SJCRH30 (cell line): ENCODE results near the gene NSD2. TPM values are rescaled to one million over a fixed set of nuclear protein-coding genes. Genes with fewer than 3 reads are reported as not detected.
"Not testable (repeated sequence)": the region's sequence is repeated elsewhere in the genome, so short reads cannot be mapped to it uniquely, and the experiment has no call there.

Experiments used
- DNase-seq, 2 experiments: peaks; one replicate each; pipeline ENCODE4 v3.0.0-alpha.2; 2015 to 2020
- H3K27ac ChIP-seq: fragments of 250-450 bp; sonication (Bioruptor Pico); 2 replicates; pipeline ENCODE4 v1.5.1; 2020; ENCODE audit warnings: mild to moderate bottlenecking, moderate library complexity
- H3K27me3 ChIP-seq: fragments of 250-450 bp; sonication (Bioruptor Pico); 2 replicates; pipeline ENCODE4 v1.5.1; 2020; ENCODE audit warnings: mild to moderate bottlenecking, moderate library complexity
- H3K36me3 ChIP-seq: fragments of 250-450 bp; sonication (Bioruptor Pico); 2 replicates; pipeline ENCODE4 v1.5.1; 2020; ENCODE audit warnings: mild to moderate bottlenecking, moderate library complexity
- H3K4me1 ChIP-seq: fragments of 250-450 bp; sonication (Bioruptor Pico); 2 replicates; pipeline ENCODE4 v1.5.1; 2020; ENCODE audit warnings: mild to moderate bottlenecking, moderate library complexity
- H3K4me3 ChIP-seq: fragments of 250-450 bp; sonication (Bioruptor Pico); 2 replicates; pipeline ENCODE4 v1.5.1; 2020; ENCODE audit warnings: mild to moderate bottlenecking, moderate library complexity
- H3K9me3 ChIP-seq: fragments of 250-450 bp; sonication (Bioruptor Pico); replicated peaks from 2 replicates; pipeline ENCODE4 v1.5.1; 2020; ENCODE audit warnings: mild to moderate bottlenecking, moderate library complexity
- total RNA-seq: library from RNA; depleted of rRNA; stranded (reverse); fragments of >200 nt; shearing (Covaris generic); gene quantifications from 2 replicates; pipeline ENCODE4 v1.2.3, GENCODE V29; 2014

Gene NSD2
- total RNA-seq, 1 experiment from 2014 or later: 138 TPM

DNA sequence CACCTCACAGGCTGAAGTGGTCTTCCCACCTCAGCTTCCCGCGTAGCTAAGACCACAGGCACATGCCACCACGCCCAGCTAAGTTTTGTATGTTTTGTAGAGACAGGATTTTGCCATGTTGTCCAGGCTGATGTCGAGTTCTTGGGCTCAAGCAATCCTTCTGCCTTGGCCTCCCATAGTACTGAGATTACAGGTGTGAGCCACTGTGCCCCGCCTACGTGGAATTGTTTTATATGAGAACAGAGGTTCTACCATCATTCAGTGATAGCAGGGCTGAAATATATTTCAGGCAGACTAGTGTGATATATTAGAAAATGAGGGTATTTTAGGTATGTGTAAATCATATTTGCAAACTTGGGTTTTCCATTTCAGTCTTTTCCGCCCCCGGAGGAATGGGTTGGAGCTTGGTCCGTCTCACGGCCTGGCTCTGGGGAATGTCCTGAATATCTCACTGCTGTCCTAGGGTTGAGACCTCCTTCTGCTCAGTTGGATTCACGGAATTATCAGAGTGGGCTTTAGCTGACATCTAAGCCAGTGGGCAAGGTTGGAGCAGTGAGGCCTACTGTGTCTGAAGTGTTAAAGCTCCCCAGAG is 19.9 kb downstream of the NSD2 start:
- Histone ChIP-seq H3K27me3 (no peaks in the 10 kb centered on the region), H3K4me1 (no peaks in the 10 kb centered on the region), H3K9me3 (no peaks in the 10 kb centered on the region), H3K36me3 (peaks cover 15% of the 10 kb centered on the region), H3K4me3 (no peak overlapping the region), H3K27ac (no peak overlapping the region)
- no peak for DNase-seq

DNA sequence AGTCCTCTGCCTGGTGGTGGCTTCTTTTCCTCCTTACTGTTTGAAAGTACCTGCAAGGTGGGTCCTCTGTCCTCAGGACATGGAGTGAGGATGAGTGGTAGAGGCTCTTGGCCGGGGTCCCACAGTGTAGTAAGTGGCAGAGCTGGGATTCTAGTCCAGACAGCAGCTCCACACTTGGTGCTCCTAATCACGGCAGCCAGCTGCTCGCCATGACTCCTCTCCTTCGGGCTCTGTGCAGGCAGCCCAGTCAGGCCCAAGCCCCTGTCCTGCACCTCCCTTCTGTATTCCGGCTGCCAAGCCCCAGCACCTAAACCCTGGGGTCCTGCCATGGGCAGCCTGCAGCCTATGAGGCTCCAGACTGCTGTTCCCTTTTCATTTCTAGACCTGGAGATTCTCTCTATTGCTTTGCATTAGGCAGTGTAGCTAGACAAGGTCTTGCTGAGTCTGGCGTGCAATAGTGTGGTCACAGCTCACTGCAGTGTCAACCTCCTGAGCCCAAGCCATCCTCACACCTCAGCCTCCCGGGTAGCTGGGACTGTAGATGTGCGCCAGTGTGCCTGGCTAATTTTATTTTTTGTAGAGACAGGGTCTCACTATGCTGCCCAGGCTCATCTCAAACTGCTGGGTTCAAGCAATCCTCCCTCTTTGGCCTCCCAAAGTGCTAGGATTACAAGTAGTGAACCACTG is 24.9 kb downstream of the NSD2 start:
- Histone ChIP-seq H3K27ac (no peak overlapping the region), H3K4me3 (no peak overlapping the region), H3K9me3 (no peaks in the 10 kb centered on the region), H3K4me1 (no peaks in the 10 kb centered on the region), H3K27me3 (no peaks in the 10 kb centered on the region), H3K36me3 (peaks cover 18% of the 10 kb centered on the region)
- no peak for DNase-seq

DNA sequence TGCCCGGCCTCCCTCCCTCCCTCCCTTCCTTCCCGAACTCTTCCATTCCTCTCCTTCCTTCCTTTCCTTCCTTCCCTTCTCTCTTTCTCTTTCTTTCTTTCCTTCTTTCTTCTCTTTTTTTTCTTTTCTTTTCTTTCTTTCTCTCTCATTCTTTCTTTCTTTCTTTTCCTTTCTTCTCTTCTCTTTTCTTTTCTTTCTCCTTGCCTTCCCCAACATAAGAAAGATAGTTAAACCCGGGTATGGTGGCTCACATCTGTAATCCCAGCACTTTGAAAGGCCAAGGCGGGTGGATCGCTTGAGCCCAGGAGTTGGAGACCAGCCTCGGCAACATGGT is 25.4 kb downstream of the NSD2 start:
- Histone ChIP-seq H3K27me3 (no peaks in the 10 kb centered on the region), H3K9me3 (no peaks in the 10 kb centered on the region), H3K27ac (no peak overlapping the region), H3K4me1 (no peaks in the 10 kb centered on the region), H3K4me3 (no peak overlapping the region), H3K36me3 (peaks cover 23% of the 10 kb centered on the region)
- no peak for DNase-seq

DNA sequence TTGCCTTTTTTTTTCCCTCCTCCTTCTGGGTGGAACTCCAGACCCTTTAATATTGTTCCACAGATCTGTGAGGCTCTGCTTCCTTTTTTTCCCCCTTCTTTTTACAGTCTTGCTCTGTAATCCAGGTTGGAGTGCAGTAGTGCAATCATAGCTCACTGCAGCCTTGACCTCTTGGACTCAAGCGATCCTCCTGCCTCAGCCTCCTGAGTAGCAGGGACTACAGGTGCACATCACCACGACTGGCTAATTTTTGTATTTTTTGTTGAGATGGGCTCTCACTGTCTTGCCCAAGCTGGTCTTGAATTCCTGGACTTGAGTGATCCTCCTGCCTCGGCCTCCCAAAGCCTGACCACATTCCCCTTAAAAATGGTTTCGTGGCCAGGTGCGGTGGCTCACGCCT is 26.8 kb downstream of the NSD2 start:
- Histone ChIP-seq H3K4me3 (no peak overlapping the region), H3K27me3 (no peaks in the 10 kb centered on the region), H3K4me1 (no peaks in the 10 kb centered on the region), H3K36me3 (peaks cover 29% of the 10 kb centered on the region), H3K9me3 (no peaks in the 10 kb centered on the region), H3K27ac (no peak overlapping the region)
- DNase-seq: no peak

DNA sequence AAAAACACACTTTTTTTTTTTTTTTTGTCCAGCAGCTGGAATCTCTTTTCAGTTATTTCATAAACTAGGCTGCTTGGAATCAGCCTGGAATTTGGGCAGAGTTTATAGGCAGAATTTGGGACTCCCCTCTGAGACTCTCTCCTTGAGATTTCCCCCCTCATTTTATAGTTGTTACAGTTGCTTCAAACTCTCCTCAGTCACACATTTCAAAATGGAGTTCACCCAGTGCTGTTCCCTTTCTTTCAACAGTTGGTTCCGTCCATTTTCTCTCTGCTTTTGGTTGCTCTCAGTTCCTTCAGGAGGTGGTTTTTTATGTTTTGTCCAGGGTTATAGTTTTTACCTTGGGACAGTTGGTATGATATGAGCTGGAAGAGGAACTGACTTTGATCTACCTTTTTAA is 27.5 kb downstream of the NSD2 start:
- no peak overlapping the region for H3K27ac ChIP-seq
- H3K4me1 ChIP-seq: no peaks in the 10 kb centered on the region

DNA sequence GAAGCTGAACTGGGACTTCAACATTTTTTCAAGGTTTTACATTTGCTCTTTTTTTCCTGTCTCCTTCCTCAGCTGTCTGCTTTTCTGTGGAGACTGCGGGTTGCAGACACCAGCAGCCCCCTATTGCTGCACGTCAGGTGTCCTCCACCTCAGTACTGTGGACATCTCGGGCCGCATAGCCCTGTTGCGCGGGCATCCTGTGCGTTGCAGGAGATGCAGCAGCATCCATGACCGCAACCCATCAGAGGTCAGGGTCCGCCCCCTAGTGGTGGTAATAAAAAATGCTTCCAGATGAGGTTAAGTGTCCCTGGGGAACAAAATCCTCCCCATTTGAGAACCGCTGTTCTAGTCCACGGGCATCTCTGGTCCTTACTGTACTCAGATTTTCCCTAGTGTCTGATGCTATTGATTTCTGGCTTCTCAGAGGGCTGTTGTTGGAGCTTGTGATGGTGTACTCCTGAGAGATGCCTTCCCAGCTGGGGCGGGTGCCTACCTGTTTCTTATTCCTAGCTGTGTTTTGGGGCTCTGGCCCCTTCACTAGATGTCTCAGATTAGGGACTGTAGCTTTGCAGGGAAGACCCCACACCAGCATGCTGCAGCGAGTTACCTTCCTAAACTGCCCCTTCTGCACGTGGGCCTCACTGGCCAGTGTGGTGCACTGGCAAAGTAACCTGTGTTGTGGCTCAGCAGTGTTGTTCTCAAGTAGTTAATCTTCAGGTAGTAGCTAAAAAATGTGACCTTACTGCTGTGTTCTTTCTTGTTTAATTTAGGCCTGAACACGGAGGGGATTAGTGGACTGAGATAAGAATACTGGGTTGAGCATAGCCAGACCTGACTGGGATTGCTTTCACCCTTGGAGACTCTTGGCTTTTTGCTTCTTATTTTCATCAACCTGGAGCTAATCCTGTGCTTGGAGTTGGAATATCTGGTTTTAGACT is 28.2 kb downstream of the NSD2 start:
- Histone ChIP-seq H3K9me3 (no peaks in the 10 kb centered on the region), H3K4me3 (no peak overlapping the region), H3K27me3 (no peaks in the 10 kb centered on the region), H3K36me3 (peaks cover 34% of the 10 kb centered on the region), H3K27ac (no peak overlapping the region), H3K4me1 (0 out of 2 replicates have a peak, but pooled peaks cover 4% of the 10 kb centered on the region)
- peak; percentile 64 to 88 for DNase-seq

More for the DNA sequence above, 27.5 kb downstream of the NSD2 start:
- DNase-seq: no peak
- peaks cover 30% of the 10 kb centered on the region for H3K36me3 ChIP-seq
- H3K9me3 ChIP-seq: no peaks in the 10 kb centered on the region
- H3K27me3 ChIP-seq: no peaks in the 10 kb centered on the region
- H3K4me3 ChIP-seq: no peak overlapping the region

DNA sequence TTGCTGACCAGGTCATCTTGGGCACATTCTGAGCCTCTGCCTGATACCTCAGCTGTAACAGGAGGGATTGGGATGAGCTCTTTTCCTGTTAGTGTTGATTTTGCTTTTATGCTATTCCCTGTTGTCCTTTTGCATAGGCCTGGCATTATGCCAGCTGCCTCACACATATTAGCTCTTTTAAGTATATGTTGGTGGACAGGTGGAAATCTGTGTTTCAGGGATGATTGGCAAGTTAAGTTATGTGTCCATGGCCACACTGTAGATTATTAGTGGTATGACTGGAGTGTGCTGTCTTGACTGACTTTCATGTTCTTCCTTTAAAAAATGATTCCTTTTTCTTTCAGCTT is 28.9 kb downstream of the NSD2 start:
- Histone ChIP-seq H3K4me3 (no peak overlapping the region), H3K27ac (no peak overlapping the region), H3K36me3 (peaks cover 35% of the 10 kb centered on the region), H3K27me3 (no peaks in the 10 kb centered on the region), H3K4me1 (0 out of 2 replicates have a peak, but pooled peaks cover 4% of the 10 kb centered on the region), H3K9me3 (no peaks in the 10 kb centered on the region)
- peak in 1 of 2 experiments; percentile 13 for DNase-seq

DNA sequence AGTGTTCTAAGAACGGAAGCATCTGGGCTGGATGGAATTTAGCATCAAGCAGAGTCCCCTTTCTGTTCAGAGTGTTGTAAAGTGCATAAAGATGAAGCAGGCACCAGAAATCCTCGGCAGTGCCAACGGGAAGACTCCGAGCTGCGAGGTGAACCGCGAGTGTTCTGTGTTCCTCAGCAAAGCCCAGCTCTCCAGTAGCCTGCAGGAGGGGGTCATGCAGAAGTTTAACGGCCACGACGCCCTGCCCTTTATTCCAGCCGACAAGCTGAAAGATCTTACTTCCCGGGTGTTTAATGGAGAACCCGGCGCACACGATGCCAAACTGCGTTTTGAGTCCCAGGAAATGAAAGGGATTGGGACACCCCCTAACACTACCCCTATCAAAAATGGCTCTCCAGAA is 29.4 kb downstream of the NSD2 start:
- DNase-seq: no peak
- Histone ChIP-seq H3K4me3 (no peak overlapping the region), H3K36me3 (peaks cover 37% of the 10 kb centered on the region), H3K4me1 (0 out of 2 replicates have a peak, but pooled peaks cover 4% of the 10 kb centered on the region), H3K27me3 (no peaks in the 10 kb centered on the region), H3K27ac (no peak overlapping the region), H3K9me3 (no peaks in the 10 kb centered on the region)

DNA sequence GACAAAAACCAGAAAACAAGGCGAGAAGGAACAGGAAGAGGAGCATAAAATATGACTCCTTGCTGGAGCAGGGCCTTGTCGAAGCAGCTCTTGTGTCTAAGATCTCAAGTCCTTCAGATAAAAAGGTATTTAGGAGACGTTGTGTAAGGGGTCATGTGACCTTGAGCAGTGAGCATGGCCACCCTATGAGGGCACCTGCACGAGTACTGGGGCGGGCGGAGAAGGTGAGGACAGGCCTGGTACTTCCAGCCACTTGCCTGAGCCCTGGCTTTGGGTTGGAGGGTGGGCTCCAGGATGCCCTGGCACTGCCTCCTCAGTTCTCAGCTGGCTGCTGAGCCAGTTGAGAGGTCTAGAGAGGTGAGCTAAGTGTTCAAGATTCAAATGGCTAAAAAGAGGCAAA is 29.9 kb downstream of the NSD2 start:
- Histone ChIP-seq H3K9me3 (no peaks in the 10 kb centered on the region), H3K36me3 (peaks cover 37% of the 10 kb centered on the region), H3K4me3 (no peak overlapping the region), H3K27ac (no peak overlapping the region), H3K27me3 (no peaks in the 10 kb centered on the region), H3K4me1 (0 out of 2 replicates have a peak, but pooled peaks cover 4% of the 10 kb centered on the region)
- no peak for DNase-seq

DNA sequence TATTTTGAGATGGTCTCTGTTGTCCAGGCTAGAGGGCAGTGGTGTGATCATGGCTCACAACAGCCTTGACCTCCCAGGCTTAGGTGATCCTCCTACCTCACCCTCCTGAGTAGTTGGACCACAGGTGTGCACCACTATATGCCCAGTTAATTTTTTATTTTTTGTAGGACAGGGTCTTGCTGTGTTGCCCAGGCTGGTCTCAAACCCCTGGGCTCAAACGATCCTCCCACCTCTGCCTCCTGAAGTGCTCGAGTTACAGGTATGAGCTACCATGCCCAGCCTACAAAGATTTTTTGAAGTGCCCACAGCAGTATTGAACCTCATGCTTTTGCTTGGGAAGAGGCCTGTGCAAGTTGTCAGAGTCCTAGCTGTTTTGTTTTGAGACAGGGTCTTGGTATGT is 31.1 kb downstream of the NSD2 start:
- Histone ChIP-seq H3K4me3 (no peak overlapping the region), H3K9me3 (no peaks in the 10 kb centered on the region), H3K4me1 (0 out of 2 replicates have a peak, but pooled peaks cover 4% of the 10 kb centered on the region), H3K36me3 (peaks cover 43% of the 10 kb centered on the region), H3K27me3 (no peaks in the 10 kb centered on the region), H3K27ac (no peak overlapping the region)
- no peak for DNase-seq

DNA sequence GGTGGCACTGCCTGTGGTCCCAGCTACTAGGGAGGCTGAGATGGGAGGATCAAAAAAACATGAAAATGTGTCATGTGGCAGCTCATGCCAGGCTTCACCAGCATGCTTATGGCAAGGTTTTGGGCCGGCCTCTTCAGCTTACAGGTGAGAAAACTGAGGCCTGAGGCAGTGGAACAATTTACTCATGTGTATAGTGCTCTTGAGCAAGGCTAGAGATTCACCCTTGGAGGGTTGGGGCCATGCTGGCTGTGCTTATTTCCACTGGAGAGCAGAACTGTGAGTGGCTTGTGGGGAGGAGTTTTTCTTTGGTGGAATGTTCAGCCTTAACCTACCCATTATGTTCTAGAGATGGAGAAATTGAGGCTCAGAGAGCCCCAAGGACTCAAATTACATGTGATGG is 31.8 kb downstream of the NSD2 start:
- no peak for DNase-seq
- Histone ChIP-seq H3K27me3 (no peaks in the 10 kb centered on the region), H3K36me3 (peaks cover 47% of the 10 kb centered on the region), H3K4me3 (no peak overlapping the region), H3K9me3 (no peaks in the 10 kb centered on the region), H3K27ac (no peak overlapping the region), H3K4me1 (0 out of 2 replicates have a peak, but pooled peaks cover 4% of the 10 kb centered on the region)

DNA sequence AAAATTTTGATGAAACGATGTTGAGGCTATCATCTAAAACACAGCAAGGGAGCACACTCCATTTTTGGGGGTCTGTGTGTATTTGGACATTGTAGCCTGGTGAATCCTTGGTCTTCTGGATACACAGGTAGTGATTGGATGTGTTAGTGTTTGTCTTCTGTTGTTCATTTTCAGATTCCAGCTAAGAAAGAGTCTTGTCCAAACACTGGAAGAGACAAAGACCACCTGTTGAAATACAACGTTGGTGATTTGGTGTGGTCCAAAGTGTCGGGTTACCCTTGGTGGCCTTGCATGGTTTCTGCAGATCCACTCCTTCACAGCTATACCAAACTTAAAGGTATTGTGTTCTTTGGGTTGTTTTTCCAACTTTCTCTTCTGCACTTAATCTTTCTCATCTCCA is 32.8 kb downstream of the NSD2 start:
- no peaks in the 10 kb centered on the region for H3K9me3 ChIP-seq
- H3K27ac ChIP-seq: no peak overlapping the region
- no peaks in the 10 kb centered on the region for H3K27me3 ChIP-seq
- peaks cover 51% of the 10 kb centered on the region for H3K36me3 ChIP-seq
- no peak overlapping the region for H3K4me3 ChIP-seq
- H3K4me1 ChIP-seq: 0 out of 2 replicates have a peak, but pooled peaks cover 4% of the 10 kb centered on the region
- DNase-seq: peak in 1 of 2 experiments; percentile 31

DNA sequence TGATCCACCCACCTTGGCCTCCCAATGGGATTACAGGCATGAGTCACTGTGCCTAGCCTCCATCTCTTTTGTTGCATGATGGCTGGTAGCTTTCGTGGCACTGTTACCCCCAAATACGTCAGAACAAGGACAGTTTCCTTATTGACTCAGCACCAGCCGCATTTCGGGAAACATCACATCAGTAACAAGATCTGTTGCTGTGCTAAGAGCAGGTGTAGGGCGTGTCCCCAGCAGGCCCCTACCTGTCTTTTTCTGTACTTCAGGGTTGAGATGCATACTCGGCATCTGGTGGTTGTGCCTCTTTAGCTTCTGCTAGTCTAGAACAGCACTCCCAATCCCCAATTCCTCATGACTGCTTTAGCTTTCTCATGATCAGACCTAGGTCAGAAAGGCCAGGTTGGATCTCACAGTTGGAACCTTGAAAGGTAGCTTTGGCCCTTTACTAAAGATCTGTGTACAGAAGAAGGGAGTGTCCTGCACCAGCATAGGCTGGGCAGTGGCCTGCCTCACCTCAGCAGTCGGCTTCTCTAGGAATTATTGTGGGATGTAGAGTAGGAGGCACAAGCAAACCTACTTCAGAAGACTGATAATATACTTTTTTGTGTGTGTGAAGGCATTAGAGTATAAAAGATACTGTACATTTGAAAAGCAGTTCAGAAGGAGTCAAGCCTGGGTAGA is 36.8 kb downstream of the NSD2 start:
- no peaks in the 10 kb centered on the region for H3K27me3 ChIP-seq
- 0 out of 2 replicates have a peak, but pooled peaks cover 4% of the 10 kb centered on the region for H3K4me1 ChIP-seq
- H3K9me3 ChIP-seq: no peaks in the 10 kb centered on the region
- no peak for DNase-seq
- H3K4me3 ChIP-seq: no peak overlapping the region
- H3K36me3 ChIP-seq: peaks cover 47% of the 10 kb centered on the region
- H3K27ac ChIP-seq: no peak overlapping the region

DNA sequence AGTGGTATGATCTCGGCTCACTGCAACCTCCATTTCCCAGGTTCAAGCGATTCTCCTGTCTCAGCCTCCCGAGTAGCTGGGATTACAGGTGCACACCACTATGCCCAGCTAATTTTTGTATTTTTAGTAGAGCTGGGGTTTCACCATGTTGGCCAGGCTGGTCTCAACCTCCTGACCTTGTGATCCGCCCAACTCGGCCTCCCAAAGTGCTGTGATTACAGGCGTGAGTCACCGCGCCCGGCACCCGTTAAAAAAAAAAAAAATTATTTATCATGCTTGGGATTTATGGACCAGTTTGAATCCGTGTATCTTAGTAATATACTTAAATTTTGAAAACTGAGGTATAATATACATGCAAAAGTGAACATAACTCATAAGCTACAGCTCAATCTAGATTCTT is 38.5 kb downstream of the NSD2 start:
- not testable (repeated sequence) for H3K9me3 ChIP-seq, H3K4me1 ChIP-seq, DNase-seq, H3K27ac ChIP-seq, H3K4me3 ChIP-seq, H3K27me3 ChIP-seq
- H3K36me3 ChIP-seq: peaks cover 43% of the 10 kb centered on the region
